Measurements from ENCODE around the gene HSD17B8.
"Not testable (repeated sequence)": the region's sequence is repeated elsewhere in the genome, so short reads cannot be mapped to it uniquely, and the experiment has no call there.

Gene HSD17B8

GRCh38 chr6:33207552-33208090 lies 3.2 kb downstream of the HSD17B8 start:
- no peak for DNase-seq

GRCh38 chr6:33208091-33208967 lies 3.9 kb downstream of the HSD17B8 start, which contains the start of gene RING1:
Gene RING1, plus strand, starts transcription at chr6:33208500. Its CDS starts 323 bp downstream, at chr6:33208823.
- peak; percentile 53 to 83 (median 68) for DNase-seq

GRCh38 chr6:33209856-33210255 lies 5.4 kb downstream of the HSD17B8 start:
- DNase-seq: no peak

GRCh38 chr6:33211136-33211535 lies 6.7 kb downstream of the HSD17B8 start:
- no peak for DNase-seq

- DNase-seq: no peak
Measured at GRCh38 chr6:33211666-33212422, 7.4 kb downstream of the HSD17B8 start.

GRCh38 chr6:33212857-33213165 lies 8.4 kb downstream of the HSD17B8 start:
- no peak for DNase-seq

GRCh38 chr6:33213166-33213988 lies 8.9 kb downstream of the HSD17B8 start:
- DNase-seq: no peak

GRCh38 chr6:33213989-33214335 lies 9.5 kb downstream of the HSD17B8 start:
- no peak for DNase-seq

GRCh38 chr6:33215271-33216116 lies 11.0 kb downstream of the HSD17B8 start:
- DNase-seq: no peak

- no peak for DNase-seq
Measured at GRCh38 chr6:33216117-33216649, 11.7 kb downstream of the HSD17B8 start.

GRCh38 chr6:33217246-33217645 lies 12.8 kb downstream of the HSD17B8 start:
- no peak for DNase-seq

GRCh38 chr6:33217681-33218080 lies 13.2 kb downstream of the HSD17B8 start:
- DNase-seq: no peak

- DNase-seq: not testable (repeated sequence)
Measured at GRCh38 chr6:33226503-33227120, 22.2 kb downstream of the HSD17B8 start.

GRCh38 chr6:33235221-33235634 lies 30.8 kb downstream of the HSD17B8 start:
- no peak for DNase-seq

- no peak for DNase-seq
Measured at GRCh38 chr6:33236328-33236727, 31.9 kb downstream of the HSD17B8 start.

- no peak for DNase-seq
Measured at GRCh38 chr6:33236852-33237251, 32.4 kb downstream of the HSD17B8 start.

- no peak for DNase-seq
Measured at GRCh38 chr6:33237741-33238140, 33.3 kb downstream of the HSD17B8 start.

GRCh38 chr6:33241968-33242367 lies 37.5 kb downstream of the HSD17B8 start:
- no peak for DNase-seq

GRCh38 chr6:33243476-33243875 lies 39.0 kb downstream of the HSD17B8 start:
- no peak for DNase-seq

GRCh38 chr6:33247977-33248642 lies 43.7 kb downstream of the HSD17B8 start:
- DNase-seq: peak; percentile 81 to 92 (median 89)

GRCh38 chr6:33248643-33248931 lies 44.1 kb downstream of the HSD17B8 start:
- DNase-seq: peak in 2 of 4 experiments; percentile 35 to 67
